ENCODE measurements around the gene SLC24A4. TPM values are rescaled to one million over a fixed set of nuclear protein-coding genes. Genes with fewer than 3 reads are reported as not detected.

SLC24A4 gene
- total and polyA plus RNA-seq, 2 of the 4 experiments (the other 2 are of a cell fraction), result not detected

DNA sequence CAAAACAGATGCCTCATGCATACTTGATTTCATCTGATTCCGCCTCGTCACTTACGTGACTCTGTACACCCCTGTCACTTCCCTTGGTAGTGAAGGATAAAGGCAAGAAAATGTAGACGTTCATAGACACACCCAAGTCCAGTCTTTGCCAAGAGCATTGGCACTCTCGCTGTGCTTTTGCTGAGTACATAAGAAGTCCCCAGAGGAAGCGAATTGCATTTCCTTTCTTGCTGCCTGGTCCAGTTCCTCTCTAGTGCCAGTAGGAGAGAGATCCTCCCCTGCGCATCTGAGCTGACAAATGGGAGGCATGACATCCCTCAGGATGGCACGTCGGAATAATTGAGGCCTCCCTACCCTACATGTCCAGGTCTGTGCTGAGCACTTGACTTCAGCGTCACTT lies 169.3 kb downstream of the SLC24A4 start:
- Histone ChIP-seq H3K4me2 (ENCODE audit: low read depth, low read length) (no peak overlapping the region), H3K14ac (replicated peaks; ENCODE audit: low read depth, low read length) (no peak overlapping the region), H2BK15ac (ENCODE audit: low read depth, low read length) (no peak overlapping the region), H4K5ac (ENCODE audit: low read depth, low read length) (no peak overlapping the region), H2AK9ac (replicated peaks; ENCODE audit: low read depth, low read length, poor library complexity) (no peak overlapping the region), H3K9ac (ENCODE audit: low read depth, low read length) (no peak overlapping the region), H3K79me1 (ENCODE audit: low read depth in 1 of 2, low read length in 2 of 2) (no peaks in the 10 kb centered on the region), H3K4ac (ENCODE audit: low read depth, low read length) (no peak overlapping the region), H2BK20ac (ENCODE audit: low read depth, low read length) (no peak overlapping the region), H3K56ac (ENCODE audit: extremely low read depth, insufficient read depth, low read length) (no peak overlapping the region), H2AFZ (replicated peaks; ENCODE audit: low read length, poor library complexity) (no peak overlapping the region), H3K18ac (ENCODE audit: low read depth, low read length) (no peak overlapping the region), H4K8ac (ENCODE audit: low read depth in 2 of 2, low read length in 2 of 2) (no peak overlapping the region), H2BK120ac (ENCODE audit: low read depth, low read length) (no peak overlapping the region), H3K27ac (ENCODE audit: insufficient read depth, low read length) (no peak overlapping the region), H2BK5ac (ENCODE audit: low read depth, low read length, poor library complexity, severe bottlenecking) (no peak overlapping the region), H3K27me3 (ENCODE audit: control insufficient read depth, insufficient read depth, low read length) (no peaks in the 10 kb centered on the region), H3K9me3 (ENCODE audit: control insufficient read depth, insufficient read depth, low read length) (no peaks in the 10 kb centered on the region), H3K23ac (ENCODE audit: low read depth, low read length) (no peak overlapping the region), H3K4me1 (ENCODE audit: control insufficient read depth, insufficient read depth, low read length) (peaks cover 12% of the 10 kb centered on the region), H2AK5ac (ENCODE audit: low read depth, low read length) (no peak overlapping the region), H3K9me1 (ENCODE audit: insufficient read depth, low read length) (peaks cover 11% of the 10 kb centered on the region), H4K91ac (ENCODE audit: insufficient read depth, low read depth, low read length) (no peak overlapping the region), H3K4me3 (ENCODE audit: insufficient read depth, low read depth, low read length) (no peak overlapping the region), H4K20me1 (ENCODE audit: insufficient read depth, low read length) (no peaks in the 10 kb centered on the region), H3K36me3 (ENCODE audit: control insufficient read depth, insufficient read depth, low read length) (no peaks in the 10 kb centered on the region)
- CTCF ChIA-PET, result no interaction called here
- no peak for TF ChIP-seq RCOR1 (IDR thresholded peaks at IDR 0.05; ENCODE audit: insufficient replicate concordance, low read length)
- no peak for TF ChIP-seq FOS (IDR thresholded peaks at IDR 0.05; ENCODE audit: low read depth, low read length)
- no peak for TF ChIP-seq RAD21 (IDR thresholded peaks at IDR 0.05; ENCODE audit: low read length)
- no peak for TF ChIP-seq RFX5 (IDR thresholded peaks at IDR 0.05; ENCODE audit: low read depth, low read length)
- no peak for TF ChIP-seq CHD1 (IDR thresholded peaks at IDR 0.05; ENCODE audit: low read depth, low read length)
- no peak for TF ChIP-seq NFE2L2 (IDR thresholded peaks at IDR 0.05; ENCODE audit: low read depth, low read length)
- dilution Hi-C loops (cut with HindIII; ENCODE audit: low sequenced_read_pairs, unreplicated experiment), result no loop called here
- POLR2A ChIA-PET (ENCODE audit: unreplicated experiment), result no interaction called here
- no peak for ATAC-seq (ENCODE audit: low read depth)
- WGBS, 2 experiments (ENCODE audit: extremely low coverage in 2 of 2, insufficient read length in 1 of 2), result 80% methylated on average over 1 of the region's 10 CpGs; no CpG with 5 or more reads in 1 of the 2 experiments
- DNase-seq, result no peak
- in situ Hi-C loops (cut with MboI; ENCODE audit: low sequenced_read_pairs), result no loop called here
- no TSS peak for BruUV-seq (replicated peaks)
- intact Hi-C loops (cut with micrococcal nuclease), result no loop called here

Data from IMR-90 (cell line).